ENCODE results near the gene F3. TPM values are rescaled to one million over a fixed set of nuclear protein-coding genes. Genes with fewer than 3 reads are reported as not detected.

The F3 gene
- total RNA-seq, 1 experiment from 2014 or later, result 7.8 TPM

DNA sequence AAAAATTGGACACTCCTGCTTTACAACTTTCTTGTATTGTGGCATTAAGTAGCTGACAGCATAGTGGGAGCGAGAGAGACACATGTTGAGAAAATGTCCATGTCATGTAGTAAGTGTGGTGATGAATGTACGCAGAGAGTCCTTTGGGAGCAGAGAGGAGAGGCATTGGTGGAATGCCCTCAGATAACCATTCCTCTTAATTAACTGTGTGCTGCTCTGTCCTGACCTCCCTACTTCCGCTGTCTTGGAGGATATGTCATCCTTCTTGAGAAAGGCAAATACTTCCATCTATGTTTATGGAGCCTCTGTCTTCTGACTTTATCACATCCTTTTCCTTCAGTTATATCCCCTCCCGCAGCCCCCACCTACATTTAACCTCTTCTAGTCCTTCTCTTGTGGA lies 38.4 kb downstream of the F3 start (continued):
- TF ChIP-seq TEAD4 (CRISPR knock-in tag; IDR thresholded peaks at IDR 0.05), result no peak
- TF ChIP-seq, protein P1, sequence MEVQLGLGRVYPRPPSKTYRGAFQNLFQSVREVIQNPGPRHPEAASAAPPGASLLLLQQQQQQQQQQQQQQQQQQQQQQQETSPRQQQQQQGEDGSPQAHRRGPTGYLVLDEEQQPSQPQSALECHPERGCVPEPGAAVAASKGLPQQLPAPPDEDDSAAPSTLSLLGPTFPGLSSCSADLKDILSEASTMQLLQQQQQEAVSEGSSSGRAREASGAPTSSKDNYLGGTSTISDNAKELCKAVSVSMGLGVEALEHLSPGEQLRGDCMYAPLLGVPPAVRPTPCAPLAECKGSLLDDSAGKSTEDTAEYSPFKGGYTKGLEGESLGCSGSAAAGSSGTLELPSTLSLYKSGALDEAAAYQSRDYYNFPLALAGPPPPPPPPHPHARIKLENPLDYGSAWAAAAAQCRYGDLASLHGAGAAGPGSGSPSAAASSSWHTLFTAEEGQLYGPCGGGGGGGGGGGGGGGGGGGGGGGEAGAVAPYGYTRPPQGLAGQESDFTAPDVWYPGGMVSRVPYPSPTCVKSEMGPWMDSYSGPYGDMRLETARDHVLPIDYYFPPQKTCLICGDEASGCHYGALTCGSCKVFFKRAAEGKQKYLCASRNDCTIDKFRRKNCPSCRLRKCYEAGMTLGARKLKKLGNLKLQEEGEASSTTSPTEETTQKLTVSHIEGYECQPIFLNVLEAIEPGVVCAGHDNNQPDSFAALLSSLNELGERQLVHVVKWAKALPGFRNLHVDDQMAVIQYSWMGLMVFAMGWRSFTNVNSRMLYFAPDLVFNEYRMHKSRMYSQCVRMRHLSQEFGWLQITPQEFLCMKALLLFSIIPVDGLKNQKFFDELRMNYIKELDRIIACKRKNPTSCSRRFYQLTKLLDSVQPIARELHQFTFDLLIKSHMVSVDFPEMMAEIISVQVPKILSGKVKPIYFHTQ (CRISPR knock-in tag; IDR thresholded peaks at IDR 0.05), result no peak
- no peak for TF ChIP-seq ATF1 (CRISPR knock-in tag; IDR thresholded peaks at IDR 0.05)
- no peak for TF ChIP-seq ZMAT4 (CRISPR knock-in tag; IDR thresholded peaks at IDR 0.05)
- TF ChIP-seq ZNF512 (CRISPR knock-in tag; IDR thresholded peaks at IDR 0.05; ENCODE audit: borderline replicate concordance), result no peak
- no peak for TF ChIP-seq ETV6 (CRISPR knock-in tag; IDR thresholded peaks at IDR 0.05)
- no peak for TF ChIP-seq RELA (CRISPR knock-in tag; IDR thresholded peaks at IDR 0.05; ENCODE audit: borderline replicate concordance)
- TF ChIP-seq IRF1 (CRISPR knock-in tag; IDR thresholded peaks at IDR 0.05), result no peak
- TF ChIP-seq, protein P2, sequence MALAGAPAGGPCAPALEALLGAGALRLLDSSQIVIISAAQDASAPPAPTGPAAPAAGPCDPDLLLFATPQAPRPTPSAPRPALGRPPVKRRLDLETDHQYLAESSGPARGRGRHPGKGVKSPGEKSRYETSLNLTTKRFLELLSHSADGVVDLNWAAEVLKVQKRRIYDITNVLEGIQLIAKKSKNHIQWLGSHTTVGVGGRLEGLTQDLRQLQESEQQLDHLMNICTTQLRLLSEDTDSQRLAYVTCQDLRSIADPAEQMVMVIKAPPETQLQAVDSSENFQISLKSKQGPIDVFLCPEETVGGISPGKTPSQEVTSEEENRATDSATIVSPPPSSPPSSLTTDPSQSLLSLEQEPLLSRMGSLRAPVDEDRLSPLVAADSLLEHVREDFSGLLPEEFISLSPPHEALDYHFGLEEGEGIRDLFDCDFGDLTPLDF (CRISPR knock-in tag; IDR thresholded peaks at IDR 0.05), result no peak
- TF ChIP-seq CDX4 (CRISPR knock-in tag; IDR thresholded peaks at IDR 0.05; ENCODE audit: borderline replicate concordance), result no peak

DNA sequence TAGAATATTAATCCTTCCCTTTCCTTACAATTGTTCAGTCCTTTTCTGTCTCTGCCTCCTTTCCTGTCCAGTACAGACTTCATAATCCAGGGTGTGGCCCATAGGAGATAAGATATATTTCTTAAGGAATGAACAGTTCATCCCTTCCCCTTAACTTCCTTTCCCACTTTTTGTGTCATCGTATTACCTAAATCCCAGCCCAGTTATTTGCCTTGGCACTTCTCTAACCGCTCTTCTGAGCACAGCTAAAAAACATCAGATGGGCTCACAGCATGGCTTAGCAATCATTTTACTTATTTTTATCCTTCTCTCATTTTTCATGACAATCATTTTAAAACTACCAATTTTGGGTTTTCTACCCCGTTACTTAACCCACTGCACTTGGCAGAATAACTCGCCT lies 39.6 kb downstream of the F3 start:
- H3K9me3 Mint-ChIP-seq, result no peaks in the 10 kb centered on the region
- CTCF ChIA-PET, result interaction anchor here (0.8 kb wide), 1 partner anchor 352 kb away, joined by 3 read pairs; no protein-coding TSS in a partner anchor
- DNase-seq (ENCODE audit: low spot score), result no peak

More for the DNA sequence above, 39.6 kb downstream of the F3 start:
- Mint-ChIP-seq H3K36me3 (peaks cover 20% of the 10 kb centered on the region), H3K4me1 (no peaks in the 10 kb centered on the region), H3K4me3 (no peak overlapping the region), H3K27me3 (ENCODE audit: low read depth) (no peaks in the 10 kb centered on the region), H3K27ac (no peak overlapping the region)
- ATAC-seq, result no peak
- no peak for TF ChIP-seq ZMAT4 (CRISPR knock-in tag; IDR thresholded peaks at IDR 0.05)
- TF ChIP-seq ZNF121 (CRISPR knock-in tag; IDR thresholded peaks at IDR 0.05), result no peak
- TF ChIP-seq, protein P1 (CRISPR knock-in tag; IDR thresholded peaks at IDR 0.05), result no peak
- TF ChIP-seq NFE2L1 (CRISPR knock-in tag; IDR thresholded peaks at IDR 0.05), result no peak
- TF ChIP-seq, protein P3, sequence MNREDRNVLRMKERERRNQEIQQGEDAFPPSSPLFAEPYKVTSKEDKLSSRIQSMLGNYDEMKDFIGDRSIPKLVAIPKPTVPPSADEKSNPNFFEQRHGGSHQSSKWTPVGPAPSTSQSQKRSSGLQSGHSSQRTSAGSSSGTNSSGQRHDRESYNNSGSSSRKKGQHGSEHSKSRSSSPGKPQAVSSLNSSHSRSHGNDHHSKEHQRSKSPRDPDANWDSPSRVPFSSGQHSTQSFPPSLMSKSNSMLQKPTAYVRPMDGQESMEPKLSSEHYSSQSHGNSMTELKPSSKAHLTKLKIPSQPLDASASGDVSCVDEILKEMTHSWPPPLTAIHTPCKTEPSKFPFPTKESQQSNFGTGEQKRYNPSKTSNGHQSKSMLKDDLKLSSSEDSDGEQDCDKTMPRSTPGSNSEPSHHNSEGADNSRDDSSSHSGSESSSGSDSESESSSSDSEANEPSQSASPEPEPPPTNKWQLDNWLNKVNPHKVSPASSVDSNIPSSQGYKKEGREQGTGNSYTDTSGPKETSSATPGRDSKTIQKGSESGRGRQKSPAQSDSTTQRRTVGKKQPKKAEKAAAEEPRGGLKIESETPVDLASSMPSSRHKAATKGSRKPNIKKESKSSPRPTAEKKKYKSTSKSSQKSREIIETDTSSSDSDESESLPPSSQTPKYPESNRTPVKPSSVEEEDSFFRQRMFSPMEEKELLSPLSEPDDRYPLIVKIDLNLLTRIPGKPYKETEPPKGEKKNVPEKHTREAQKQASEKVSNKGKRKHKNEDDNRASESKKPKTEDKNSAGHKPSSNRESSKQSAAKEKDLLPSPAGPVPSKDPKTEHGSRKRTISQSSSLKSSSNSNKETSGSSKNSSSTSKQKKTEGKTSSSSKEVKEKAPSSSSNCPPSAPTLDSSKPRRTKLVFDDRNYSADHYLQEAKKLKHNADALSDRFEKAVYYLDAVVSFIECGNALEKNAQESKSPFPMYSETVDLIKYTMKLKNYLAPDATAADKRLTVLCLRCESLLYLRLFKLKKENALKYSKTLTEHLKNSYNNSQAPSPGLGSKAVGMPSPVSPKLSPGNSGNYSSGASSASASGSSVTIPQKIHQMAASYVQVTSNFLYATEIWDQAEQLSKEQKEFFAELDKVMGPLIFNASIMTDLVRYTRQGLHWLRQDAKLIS (CRISPR knock-in tag; IDR thresholded peaks at IDR 0.05; ENCODE audit: borderline replicate concordance), result no peak
- no peak for TF ChIP-seq TEAD4 (CRISPR knock-in tag; IDR thresholded peaks at IDR 0.05)
- no peak for TF ChIP-seq ZNF671 (CRISPR knock-in tag; IDR thresholded peaks at IDR 0.05)
- POLR2A ChIA-PET, result interaction anchor here (0.7 kb wide), 1 partner anchor 68 kb away, joined by 3 read pairs; no protein-coding TSS in a partner anchor

Measured in WTC11 (cell line).